IPS-20b (cell line): ENCODE data around the gene MYL10.
"Not testable (repeated sequence)": the region's sequence is repeated elsewhere in the genome, so short reads cannot be mapped to it uniquely, and the experiment has no call there.

ENCODE experiments used
- H3K27ac ChIP-seq: one replicate; pipeline ENCODE4 v1.5.1; 2013; ENCODE audit warnings: low read length
- H3K27me3 ChIP-seq: 2 replicates; pipeline ENCODE4 v1.6.1; 2013; ENCODE audit warnings: mild to moderate bottlenecking, low read length, inconsistent platforms; ENCODE audit not compliant: insufficient read depth
- H3K36me3 ChIP-seq: 2 replicates; pipeline ENCODE4 v1.6.1; 2013; ENCODE audit warnings: low read depth, mild to moderate bottlenecking, inconsistent platforms, low read length, moderate library complexity; ENCODE audit not compliant: insufficient read depth
- H3K4me1 ChIP-seq: 2 replicates; pipeline ENCODE4 v1.6.1; 2013; ENCODE audit warnings: mild to moderate bottlenecking, control low read depth, inconsistent platforms, low read length, moderate library complexity; ENCODE audit not compliant: insufficient read depth
- H3K4me3 ChIP-seq: 2 replicates; pipeline ENCODE4 v1.5.1; 2013; ENCODE audit warnings: mild to moderate bottlenecking, low read length, inconsistent platforms
- H3K9ac ChIP-seq: 2 replicates; pipeline ENCODE4 v1.6.1; 2013; ENCODE audit warnings: low read depth, mild to moderate bottlenecking, inconsistent platforms, low read length, moderate library complexity
- H3K9me3 ChIP-seq: 2 replicates; pipeline ENCODE4 v1.6.1; 2013; ENCODE audit warnings: mild to moderate bottlenecking, low read depth, low read length, inconsistent platforms; ENCODE audit not compliant: insufficient read depth

MYL10 gene

DNA sequence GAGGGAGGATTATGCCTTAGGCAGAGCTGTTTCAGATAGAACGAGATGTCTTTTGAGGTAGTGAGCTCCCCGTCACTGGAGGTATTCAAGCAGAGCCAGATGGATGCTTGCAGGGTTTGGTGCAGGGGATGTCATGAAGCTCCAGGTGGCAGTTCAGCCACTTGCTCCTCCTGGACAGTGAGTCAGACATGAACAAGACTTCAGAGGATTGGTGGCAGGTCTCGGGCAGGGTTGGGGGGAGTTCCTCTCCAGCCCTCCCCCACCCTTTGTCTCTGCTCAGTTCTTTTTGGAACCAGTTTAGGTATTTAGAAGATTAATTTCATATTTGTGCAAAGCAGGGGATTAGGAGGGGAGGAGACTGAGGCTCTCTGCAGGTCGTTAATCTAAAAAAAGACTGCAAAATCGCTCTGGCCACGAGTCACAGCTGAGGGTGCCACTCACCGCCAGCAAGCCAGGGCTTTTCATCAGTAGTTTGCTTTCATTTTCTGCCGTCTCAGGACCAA is 21.5 kb upstream of the MYL10 start:
- Histone ChIP-seq H3K4me1 (no peaks in the 10 kb centered on the region), H3K4me3 (no peak overlapping the region), H3K36me3 (no peaks in the 10 kb centered on the region), H3K27me3 (no peaks in the 10 kb centered on the region), H3K27ac (no peak overlapping the region), H3K9ac (no peak overlapping the region), H3K9me3 (no peaks in the 10 kb centered on the region)

- H3K27me3 ChIP-seq, H3K4me1 ChIP-seq, H3K36me3 ChIP-seq, H3K4me3 ChIP-seq, H3K9me3 ChIP-seq, H3K9ac ChIP-seq, H3K27ac ChIP-seq: not testable (repeated sequence)
Observed at GRCh38 chr7:101647876-101648275, 18.8 kb upstream of the MYL10 start.

GRCh38 chr7:101645951-101646350 is 16.9 kb upstream of the MYL10 start:
- H3K9ac ChIP-seq: no peak overlapping the region
- H3K9me3 ChIP-seq: no peaks in the 10 kb centered on the region
- H3K27me3 ChIP-seq: no peaks in the 10 kb centered on the region
- H3K4me1 ChIP-seq: 0 out of 2 replicates have a peak, but pooled peaks cover 3% of the 10 kb centered on the region
- H3K4me3 ChIP-seq: no peak overlapping the region
- H3K36me3 ChIP-seq: no peaks in the 10 kb centered on the region
- no peak overlapping the region for H3K27ac ChIP-seq

- no peak overlapping the region for H3K4me3 ChIP-seq
- no peaks in the 10 kb centered on the region for H3K36me3 ChIP-seq
- no peaks in the 10 kb centered on the region for H3K9me3 ChIP-seq
- H3K27me3 ChIP-seq: no peaks in the 10 kb centered on the region
- no peak overlapping the region for H3K27ac ChIP-seq
- H3K4me1 ChIP-seq: 0 out of 2 replicates have a peak, but pooled peaks cover 3% of the 10 kb centered on the region
- H3K9ac ChIP-seq: no peak overlapping the region
Observed at GRCh38 chr7:101644879-101645278, 15.8 kb upstream of the MYL10 start.

GRCh38 chr7:101639127-101639526 is 10.0 kb upstream of the MYL10 start:
- not testable (repeated sequence) for H3K36me3 ChIP-seq

GRCh38 chr7:101636822-101637623 is 7.9 kb upstream of the MYL10 start:
- Histone ChIP-seq H3K27me3 (no peaks in the 10 kb centered on the region), H3K27ac (no peak overlapping the region), H3K9me3 (no peaks in the 10 kb centered on the region), H3K9ac (no peak overlapping the region), H3K4me3 (no peak overlapping the region), H3K4me1 (no peaks in the 10 kb centered on the region), H3K36me3 (no peaks in the 10 kb centered on the region)

More at GRCh38 chr7:101639127-101639526, 10.0 kb upstream of the MYL10 start:
- H3K9ac ChIP-seq, H3K27ac ChIP-seq, H3K4me1 ChIP-seq, H3K4me3 ChIP-seq, H3K27me3 ChIP-seq, H3K9me3 ChIP-seq: not testable (repeated sequence)

DNA sequence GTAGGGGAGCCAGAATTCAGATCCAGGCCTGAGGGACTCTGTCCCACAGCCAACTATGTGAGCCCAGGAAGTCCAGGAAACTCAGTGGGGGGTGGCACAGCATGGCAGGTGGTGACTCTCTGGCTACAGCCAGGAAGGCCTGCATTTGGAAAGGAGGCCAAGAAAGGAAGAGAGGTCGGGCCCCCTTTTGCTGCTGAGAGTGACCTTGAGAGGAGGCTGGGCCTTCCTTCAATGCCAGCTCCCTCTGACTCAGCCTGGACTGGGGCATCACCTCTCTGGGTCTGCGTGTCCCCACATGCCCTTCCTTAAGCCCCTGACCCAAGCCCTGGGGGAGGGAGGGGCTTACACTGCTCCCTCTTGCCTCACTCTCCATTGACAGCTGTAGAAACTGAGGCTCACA is 6.4 kb upstream of the MYL10 start:
- no peaks in the 10 kb centered on the region for H3K4me1 ChIP-seq
- H3K27me3 ChIP-seq: no peaks in the 10 kb centered on the region
- no peak overlapping the region for H3K4me3 ChIP-seq
- H3K27ac ChIP-seq: no peak overlapping the region
- no peaks in the 10 kb centered on the region for H3K9me3 ChIP-seq
- H3K9ac ChIP-seq: no peak overlapping the region
- H3K36me3 ChIP-seq: no peaks in the 10 kb centered on the region

GRCh38 chr7:101634196-101634717 is 5.2 kb upstream of the MYL10 start:
- H3K27ac ChIP-seq: no peak overlapping the region
- no peaks in the 10 kb centered on the region for H3K36me3 ChIP-seq
- H3K4me3 ChIP-seq: no peak overlapping the region

DNA sequence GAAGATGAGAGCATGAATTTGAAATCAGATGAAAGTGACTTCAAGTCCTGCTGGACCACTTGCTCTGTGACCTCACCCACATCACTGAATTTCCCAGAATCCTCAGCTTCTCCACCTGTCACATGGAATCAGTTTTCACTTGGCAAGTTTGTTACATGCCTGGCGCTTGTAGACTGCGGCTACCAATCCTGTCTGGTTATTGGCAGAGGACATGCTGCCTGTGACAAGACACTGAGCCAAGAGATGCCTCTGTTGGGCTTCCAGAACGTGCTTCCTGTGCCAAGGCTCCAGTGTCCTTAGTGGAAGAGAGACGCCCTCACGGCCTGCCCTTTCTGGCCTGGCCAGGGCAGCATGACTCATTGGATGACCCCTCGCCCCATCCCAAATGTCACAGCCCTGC is 4.4 kb upstream of the MYL10 start:
- Histone ChIP-seq H3K27ac (no peak overlapping the region), H3K4me1 (no peaks in the 10 kb centered on the region; the same call in 1 of the 2 replicates), H3K27me3 (no peaks in the 10 kb centered on the region), H3K9ac (no peak overlapping the region), H3K9me3 (no peaks in the 10 kb centered on the region), H3K36me3 (no peaks in the 10 kb centered on the region), H3K4me3 (no peak overlapping the region)

More at GRCh38 chr7:101634196-101634717, 5.2 kb upstream of the MYL10 start:
- Histone ChIP-seq H3K9me3 (no peaks in the 10 kb centered on the region), H3K27me3 (no peaks in the 10 kb centered on the region), H3K4me1 (no peaks in the 10 kb centered on the region; the same call in 1 of the 2 replicates), H3K9ac (no peak overlapping the region)

- no peak overlapping the region for H3K4me3 ChIP-seq
- no peaks in the 10 kb centered on the region for H3K27me3 ChIP-seq
- no peak overlapping the region for H3K9ac ChIP-seq
- H3K9me3 ChIP-seq: no peaks in the 10 kb centered on the region
- H3K27ac ChIP-seq: no peak overlapping the region
- no peaks in the 10 kb centered on the region for H3K36me3 ChIP-seq
- H3K4me1 ChIP-seq: no peaks in the 10 kb centered on the region; the same call in 1 of the 2 replicates
Observed at GRCh38 chr7:101632641-101633040, 3.5 kb upstream of the MYL10 start.

- H3K4me1 ChIP-seq: no peaks in the 10 kb centered on the region; the same call in none of the 2 replicates
- H3K36me3 ChIP-seq: no peaks in the 10 kb centered on the region
- H3K27ac ChIP-seq: no peak overlapping the region
- no peaks in the 10 kb centered on the region for H3K9me3 ChIP-seq
- no peaks in the 10 kb centered on the region for H3K27me3 ChIP-seq
- H3K4me3 ChIP-seq: no peak overlapping the region
- no peak overlapping the region for H3K9ac ChIP-seq
Observed at GRCh38 chr7:101631224-101631714, 2.2 kb upstream of the MYL10 start.

DNA sequence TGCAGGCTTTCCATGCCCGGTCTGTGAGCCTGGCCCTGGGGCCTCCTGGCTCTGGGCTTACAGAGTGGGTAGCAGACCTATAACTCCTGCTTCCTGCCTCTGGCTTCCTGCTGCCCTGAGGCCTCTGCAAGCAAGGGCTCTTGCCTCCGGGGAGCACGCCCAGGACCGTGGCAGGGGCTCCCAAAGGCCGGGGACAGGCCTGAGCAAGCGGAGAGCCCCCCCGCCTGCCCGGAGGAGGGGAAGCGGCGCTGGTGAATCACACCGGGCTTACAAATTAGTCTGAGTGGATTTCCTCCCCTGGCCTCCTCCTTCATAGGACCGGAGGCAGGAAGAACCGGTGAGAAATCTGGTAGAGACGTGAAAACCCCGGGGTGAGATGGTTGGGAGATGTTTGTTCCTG is 1.5 kb upstream of the MYL10 start:
- Histone ChIP-seq H3K4me1 (peaks cover 6% of the 10 kb centered on the region), H3K9me3 (no peaks in the 10 kb centered on the region), H3K27me3 (no peaks in the 10 kb centered on the region), H3K9ac (no peak overlapping the region), H3K4me3 (no peak overlapping the region), H3K36me3 (no peaks in the 10 kb centered on the region), H3K27ac (no peak overlapping the region)
